HEK293T (cell line): ENCODE data around the gene CMKLR1.

Experiments
- BHLHE40 ChIP-seq: fragments of 450-650 bp; IDR thresholded peaks from 2 replicates; pipeline ENCODE4 v1.6.1; 2016; ENCODE audit warnings: mild to moderate bottlenecking, moderate library complexity, borderline replicate concordance
- ELF4 ChIP-seq: fragments of 450-650 bp; IDR thresholded peaks from 2 replicates; pipeline ENCODE4 v1.6.1; 2017; ENCODE audit warnings: antibody characterized with exemption
- FOXA1 ChIP-seq: fragments of 450-650 bp; IDR thresholded peaks from 2 replicates; pipeline ENCODE4 v1.6.1; 2016; ENCODE audit warnings: mild to moderate bottlenecking
- FOXK2 ChIP-seq: fragments of 450-650 bp; IDR thresholded peaks from 2 replicates; pipeline ENCODE4 v1.6.1; 2016; ENCODE audit warnings: mild to moderate bottlenecking
- FOXM1 ChIP-seq: fragments of 450-650 bp; IDR thresholded peaks from 2 replicates; pipeline ENCODE4 v1.6.1; 2017; ENCODE audit warnings: mild to moderate bottlenecking, borderline replicate concordance
- SP1 ChIP-seq: fragments of 450-650 bp; IDR thresholded peaks from 2 replicates; pipeline ENCODE4 v1.6.1; 2017
- SUZ12 ChIP-seq: fragments of 450-650 bp; IDR thresholded peaks from 2 replicates; pipeline ENCODE4 v1.6.1; 2016; ENCODE audit warnings: mild to moderate bottlenecking
- TARDBP ChIP-seq: fragments of 450-650 bp; IDR thresholded peaks from 2 replicates; pipeline ENCODE4 v1.6.1; 2016
- TF ChIP-seq, protein P1 (sequence below): fragments of 450-650 bp; IDR thresholded peaks from 2 replicates; pipeline ENCODE4 v1.6.1; 2016

DNA sequence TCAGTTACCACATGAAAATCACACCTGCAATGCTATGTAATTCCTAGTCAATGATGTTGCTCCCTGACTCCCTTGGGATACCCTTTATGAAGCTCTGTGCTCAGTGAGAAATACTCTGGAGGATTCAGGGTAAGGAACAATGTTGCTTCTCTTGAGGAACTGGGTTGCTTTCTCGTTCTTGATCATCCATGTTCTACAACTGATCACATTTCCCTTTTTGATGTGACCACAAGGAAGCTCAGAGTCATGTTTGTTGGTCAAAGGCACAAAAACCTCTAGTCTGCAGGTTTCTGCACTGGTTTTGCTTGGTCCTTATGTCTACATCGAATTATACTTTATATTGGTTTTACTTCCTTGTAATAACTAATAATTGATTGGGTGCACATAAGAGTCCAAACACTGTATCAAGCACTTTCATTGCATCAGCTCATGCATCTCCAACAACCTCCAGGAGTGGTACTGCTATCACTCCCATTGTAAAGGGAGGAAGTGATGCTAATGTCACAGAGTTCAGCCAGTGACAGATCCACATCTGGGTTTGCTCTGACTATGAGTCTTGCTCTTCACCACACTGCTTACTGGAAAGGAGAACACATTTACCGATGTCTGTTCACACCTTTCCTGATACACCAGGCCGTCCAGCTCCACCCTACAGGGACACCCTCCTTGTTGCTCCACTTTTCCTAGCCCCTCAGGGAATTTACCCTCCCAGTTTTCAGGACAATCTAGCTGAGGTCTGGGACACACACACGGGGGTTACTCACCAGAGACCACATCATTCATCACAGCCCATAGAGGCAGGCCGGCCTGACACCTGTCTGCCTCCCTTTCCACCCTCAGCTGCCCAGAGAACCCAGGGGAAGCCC, 41.0 kb downstream of the CMKLR1 start:
- no peak for TF ChIP-seq SP1
- TF ChIP-seq TARDBP, result no peak
- TF ChIP-seq FOXA1, result no peak
- no peak for TF ChIP-seq SUZ12
- TF ChIP-seq FOXK2, result no peak
- TF ChIP-seq, protein P1, sequence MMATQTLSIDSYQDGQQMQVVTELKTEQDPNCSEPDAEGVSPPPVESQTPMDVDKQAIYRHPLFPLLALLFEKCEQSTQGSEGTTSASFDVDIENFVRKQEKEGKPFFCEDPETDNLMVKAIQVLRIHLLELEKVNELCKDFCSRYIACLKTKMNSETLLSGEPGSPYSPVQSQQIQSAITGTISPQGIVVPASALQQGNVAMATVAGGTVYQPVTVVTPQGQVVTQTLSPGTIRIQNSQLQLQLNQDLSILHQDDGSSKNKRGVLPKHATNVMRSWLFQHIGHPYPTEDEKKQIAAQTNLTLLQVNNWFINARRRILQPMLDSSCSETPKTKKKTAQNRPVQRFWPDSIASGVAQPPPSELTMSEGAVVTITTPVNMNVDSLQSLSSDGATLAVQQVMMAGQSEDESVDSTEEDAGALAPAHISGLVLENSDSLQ, result no peak
- TF ChIP-seq BHLHE40, result no peak
- no peak for TF ChIP-seq ELF4
- no peak for TF ChIP-seq FOXM1
